ENCODE measurements around the gene ATF7. TPM values are rescaled to one million over a fixed set of nuclear protein-coding genes. Genes with fewer than 3 reads are reported as not detected.

ATF7 gene
- polyA plus RNA-seq, 1 of the 3 experiments (the other 2 are of a cell fraction), result 12.8 TPM

DNA sequence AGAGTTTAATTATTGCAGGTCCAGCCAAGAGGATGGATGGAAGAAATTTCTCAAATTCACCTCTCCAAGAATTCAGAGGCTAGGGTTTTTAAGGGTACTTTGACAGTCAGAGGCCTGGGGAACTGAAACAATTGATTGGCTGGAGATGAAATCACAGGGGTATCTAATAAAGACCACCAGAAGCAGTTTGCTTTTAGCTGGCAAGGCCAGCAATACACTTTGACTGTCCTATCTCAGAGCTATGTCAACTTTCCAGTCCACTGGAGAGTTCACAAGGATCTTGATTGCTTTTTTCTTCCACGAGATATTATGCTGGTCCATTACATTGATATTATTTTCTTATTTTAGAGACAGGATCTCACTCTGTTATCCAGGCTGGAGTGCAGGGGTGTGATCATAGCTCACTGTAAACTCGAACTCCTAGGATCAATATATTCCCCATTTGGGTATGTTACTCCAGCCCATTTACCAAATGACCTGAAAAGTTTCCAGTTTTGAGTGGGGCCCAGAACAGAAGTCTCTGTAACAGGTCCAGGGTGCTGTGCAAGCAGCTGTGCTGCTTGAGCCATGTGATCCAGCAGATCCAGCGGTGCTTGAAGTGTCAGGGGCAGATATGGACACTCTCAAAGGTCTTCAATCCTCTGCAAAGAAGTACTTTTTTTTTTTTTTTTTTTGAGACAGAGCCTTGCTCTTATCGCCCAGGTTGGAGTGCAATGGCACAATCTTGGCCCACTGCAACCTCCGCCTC, 17.2 kb upstream of the ATF7 start:
- no peak overlapping the region for H3K9ac ChIP-seq
- no peak overlapping the region for H3K4me2 ChIP-seq
- DNase-seq, result no peak
- H3K27me3 ChIP-seq (ENCODE audit: insufficient read depth), result no peaks in the 10 kb centered on the region
- no peaks in the 10 kb centered on the region for H3K9me2 ChIP-seq
- H3K36me3 ChIP-seq (replicated peaks in 1 of 2; ENCODE audit: control insufficient read depth in 1 of 2, insufficient read depth in 2 of 2, low read length in 1 of 2), result no peaks in the 10 kb centered on the region
- H3F3A ChIP-seq (replicated peaks; ENCODE audit: insufficient read depth), result no peaks in the 10 kb centered on the region
- H4K20me1 ChIP-seq (ENCODE audit: insufficient read depth), result no peaks in the 10 kb centered on the region
- H3K4me3 ChIP-seq (ENCODE audit: low read depth in 2 of 2, low read length in 1 of 2), result no peak overlapping the region
- 0 out of 4 replicates have a peak, but pooled peaks cover 0 to 6% of the 10 kb centered on the region in 2 experiments for H3K4me1 ChIP-seq (ENCODE audit: control insufficient read depth in 1 of 2, insufficient read depth in 2 of 2, low read depth in 1 of 2, low read length in 1 of 2)
- H3K9me3 ChIP-seq, result no peaks in the 10 kb centered on the region
- TF ChIP-seq PBX3 (IDR thresholded peaks at IDR 0.05) (no peak), TAF1 (IDR thresholded peaks at IDR 0.05; ENCODE audit: borderline replicate concordance, low read depth, low read length) (no peak), MEF2A (IDR thresholded peaks at IDR 0.05; ENCODE audit: borderline replicate concordance, low read depth) (no peak), FOSL2 (IDR thresholded peaks at IDR 0.05; ENCODE audit: borderline replicate concordance, low read depth) (no peak), NRF1 (IDR thresholded peaks at IDR 0.05; ENCODE audit: low read depth, low read length) (no peak), REST (IDR thresholded peaks at IDR 0.05; ENCODE audit: low read depth, low read length) (no peak), CHD2 (IDR thresholded peaks at IDR 0.05; ENCODE audit: low read length, partially characterized antibody) (no peak)
- TF ChIP-seq, protein P1, sequence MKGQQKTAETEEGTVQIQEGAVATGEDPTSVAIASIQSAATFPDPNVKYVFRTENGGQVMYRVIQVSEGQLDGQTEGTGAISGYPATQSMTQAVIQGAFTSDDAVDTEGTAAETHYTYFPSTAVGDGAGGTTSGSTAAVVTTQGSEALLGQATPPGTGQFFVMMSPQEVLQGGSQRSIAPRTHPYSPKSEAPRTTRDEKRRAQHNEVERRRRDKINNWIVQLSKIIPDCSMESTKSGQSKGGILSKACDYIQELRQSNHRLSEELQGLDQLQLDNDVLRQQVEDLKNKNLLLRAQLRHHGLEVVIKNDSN (IDR thresholded peaks at IDR 0.05; ENCODE audit: borderline replicate concordance, low read depth), result no peak
- no peak overlapping the region for H2AFZ ChIP-seq (ENCODE audit: low read depth)
- H3K79me2 ChIP-seq (ENCODE audit: insufficient read depth), result no peaks in the 10 kb centered on the region
- 56% methylated on average over 5 of the region's 5 CpGs for WGBS (ENCODE audit: low lambda C conversion rate)
- no peak overlapping the region for H3K27ac ChIP-seq (ENCODE audit: low read depth in 2 of 2, low read length in 1 of 2)
- ChIA-PET CTCF (interaction anchor here (1.0 kb wide), 1 partner anchor 100 kb away, joined by 3 read pairs; no protein-coding TSS in a partner anchor), POLR2A (no interaction called here)

- H3K9me2 ChIP-seq, result no peaks in the 10 kb centered on the region
- no peaks in the 10 kb centered on the region for H3K79me2 ChIP-seq (ENCODE audit: insufficient read depth)
- no peaks in the 10 kb centered on the region for H3K27me3 ChIP-seq (ENCODE audit: insufficient read depth)
- no peaks in the 10 kb centered on the region for H3K36me3 ChIP-seq (replicated peaks in 1 of 2; ENCODE audit: control insufficient read depth in 1 of 2, insufficient read depth in 2 of 2, low read length in 1 of 2)
- DNase-seq, result no peak
- 69% methylated on average over 2 of the region's 2 CpGs for WGBS (ENCODE audit: low lambda C conversion rate)
- no peak overlapping the region for H3K27ac ChIP-seq (ENCODE audit: low read depth in 2 of 2, low read length in 1 of 2)
- no peak overlapping the region for H2AFZ ChIP-seq (ENCODE audit: low read depth)
- H4K20me1 ChIP-seq (ENCODE audit: insufficient read depth), result no peaks in the 10 kb centered on the region
- CTCF ChIA-PET, result interaction anchor here (1.5 to 2.6 kb wide), 3 partner anchors 64 to 129 kb away, joined by 4 to 5 read pairs (median 5); no protein-coding TSS in a partner anchor
- H3K9ac ChIP-seq, result no peak overlapping the region
- POLR2A ChIA-PET, result no interaction called here
- no peaks in the 10 kb centered on the region for H3K4me1 ChIP-seq (ENCODE audit: control insufficient read depth in 1 of 2, insufficient read depth in 2 of 2, low read depth in 1 of 2, low read length in 1 of 2)
- H3K4me2 ChIP-seq, result no peak overlapping the region
- H3K9me3 ChIP-seq, result no peaks in the 10 kb centered on the region
- no peaks in the 10 kb centered on the region for H3F3A ChIP-seq (replicated peaks; ENCODE audit: insufficient read depth)
- H3K4me3 ChIP-seq (ENCODE audit: low read depth in 2 of 2, low read length in 1 of 2), result no peak overlapping the region
- no peak for TF ChIP-seq TAF1 (IDR thresholded peaks at IDR 0.05; ENCODE audit: borderline replicate concordance, low read depth, low read length)
- TF ChIP-seq GATA2 (CRISPR knock-in tag; IDR thresholded peaks at IDR 0.05), result no peak
- no peak for TF ChIP-seq NFIC (IDR thresholded peaks at IDR 0.05; ENCODE audit: borderline replicate concordance)
- no peak for TF ChIP-seq FOSL2 (IDR thresholded peaks at IDR 0.05; ENCODE audit: borderline replicate concordance, low read depth)
- TF ChIP-seq NRF1 (IDR thresholded peaks at IDR 0.05; ENCODE audit: low read depth, low read length), result no peak
- no peak for TF ChIP-seq RFX5 (IDR thresholded peaks at IDR 0.05; ENCODE audit: low read length)
- no peak for TF ChIP-seq FOXM1 (IDR thresholded peaks at IDR 0.05; ENCODE audit: low read depth)
- no peak for TF ChIP-seq CTCF (IDR thresholded peaks at IDR 0.05)
- TF ChIP-seq, protein P2, sequence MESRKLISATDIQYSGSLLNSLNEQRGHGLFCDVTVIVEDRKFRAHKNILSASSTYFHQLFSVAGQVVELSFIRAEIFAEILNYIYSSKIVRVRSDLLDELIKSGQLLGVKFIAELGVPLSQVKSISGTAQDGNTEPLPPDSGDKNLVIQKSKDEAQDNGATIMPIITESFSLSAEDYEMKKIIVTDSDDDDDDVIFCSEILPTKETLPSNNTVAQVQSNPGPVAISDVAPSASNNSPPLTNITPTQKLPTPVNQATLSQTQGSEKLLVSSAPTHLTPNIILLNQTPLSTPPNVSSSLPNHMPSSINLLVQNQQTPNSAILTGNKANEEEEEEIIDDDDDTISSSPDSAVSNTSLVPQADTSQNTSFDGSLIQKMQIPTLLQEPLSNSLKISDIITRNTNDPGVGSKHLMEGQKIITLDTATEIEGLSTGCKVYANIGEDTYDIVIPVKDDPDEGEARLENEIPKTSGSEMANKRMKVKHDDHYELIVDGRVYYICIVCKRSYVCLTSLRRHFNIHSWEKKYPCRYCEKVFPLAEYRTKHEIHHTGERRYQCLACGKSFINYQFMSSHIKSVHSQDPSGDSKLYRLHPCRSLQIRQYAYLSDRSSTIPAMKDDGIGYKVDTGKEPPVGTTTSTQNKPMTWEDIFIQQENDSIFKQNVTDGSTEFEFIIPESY (IDR thresholded peaks at IDR 0.05; ENCODE audit: borderline replicate concordance, low read depth), result no peak
- no peak for TF ChIP-seq POLR2AphosphoS5 (IDR thresholded peaks at IDR 0.05; ENCODE audit: low read depth, low read length)
- TF ChIP-seq YY1 (IDR thresholded peaks at IDR 0.05; ENCODE audit: low read depth), result no peak
- no peak for TF ChIP-seq EP300 (IDR thresholded peaks at IDR 0.05; ENCODE audit: borderline replicate concordance in 1 of 2, low read depth in 1 of 2, low read length in 1 of 2)
Observed at GRCh38 chr12:53638057-53638456, 11.9 kb upstream of the ATF7 start.

All from SK-N-SH (cell line).